HG02610 (cell line): ENCODE data around the gene FAM72C.
A peak's percentile ranks its signal among the peaks of the same experiment; 100 is the strongest.
"Not testable (repeated sequence)": the region's sequence is repeated elsewhere in the genome, so short reads cannot be mapped to it uniquely, and the experiment has no call there.

Experiments
- ATAC-seq: cut with Tn5 transposase; IDR thresholded peaks from one replicate; pipeline ENCODE4 v1.9.1; 2021; ENCODE audit warnings: mild to moderate bottlenecking, moderate library complexity; ENCODE audit not compliant: unreplicated experiment

FAM72C gene

DNA sequence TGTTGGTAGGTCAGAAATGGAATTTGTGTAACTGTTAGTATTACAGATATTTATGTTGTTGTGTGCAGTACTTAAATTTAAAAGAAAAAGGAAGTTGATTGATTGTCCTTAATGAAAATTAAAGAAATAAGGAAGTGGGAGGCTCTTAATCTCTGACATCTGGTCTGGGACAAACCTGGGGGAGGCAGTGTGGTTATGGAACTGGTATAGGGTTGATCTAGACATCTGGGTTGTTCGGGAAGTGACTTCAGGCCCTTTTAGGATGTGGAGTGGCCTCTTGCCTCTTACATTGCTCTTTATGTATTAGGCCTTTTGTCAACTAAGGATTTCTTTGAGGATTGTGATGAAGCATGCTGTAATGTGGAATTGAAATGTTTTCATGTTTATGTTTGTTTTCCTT is 16.1 kb upstream of the FAM72C start:
- ATAC-seq, result not testable (repeated sequence)

DNA sequence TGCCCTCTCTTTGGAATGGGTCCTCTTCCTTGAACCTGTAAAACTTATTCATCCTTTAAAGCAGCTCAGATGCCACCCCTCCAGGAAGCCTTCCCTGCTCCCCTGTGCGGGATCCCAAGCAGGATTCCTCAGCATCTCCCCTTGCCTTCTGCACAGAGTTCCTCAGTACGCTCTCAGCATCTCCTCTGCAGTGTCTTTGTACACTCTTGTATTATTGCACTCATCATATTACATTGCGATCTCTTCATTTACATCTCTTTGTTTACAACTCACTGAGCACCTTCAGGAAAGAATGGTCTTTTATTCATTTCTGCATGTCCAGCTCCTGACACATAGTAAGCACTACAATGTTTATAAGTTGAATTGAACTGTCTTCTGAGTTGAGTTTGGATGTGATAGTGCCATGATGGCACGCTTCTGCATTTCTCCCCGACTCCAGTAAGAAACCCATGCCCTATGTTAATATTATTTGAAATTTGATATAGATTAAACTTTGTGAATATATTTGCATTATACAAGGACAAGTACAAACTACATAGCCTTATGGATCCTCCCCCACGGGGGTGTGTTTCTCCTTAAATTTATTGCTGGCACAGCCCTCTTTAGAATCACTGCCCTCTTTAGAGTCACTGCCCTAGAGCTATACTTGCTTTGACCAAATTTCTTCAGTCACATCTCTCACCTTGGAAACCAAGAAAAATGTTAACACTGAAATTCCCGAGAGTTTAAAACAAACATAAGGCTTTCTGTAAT is 13.1 kb upstream of the FAM72C start:
- ATAC-seq, result not testable (repeated sequence)

DNA sequence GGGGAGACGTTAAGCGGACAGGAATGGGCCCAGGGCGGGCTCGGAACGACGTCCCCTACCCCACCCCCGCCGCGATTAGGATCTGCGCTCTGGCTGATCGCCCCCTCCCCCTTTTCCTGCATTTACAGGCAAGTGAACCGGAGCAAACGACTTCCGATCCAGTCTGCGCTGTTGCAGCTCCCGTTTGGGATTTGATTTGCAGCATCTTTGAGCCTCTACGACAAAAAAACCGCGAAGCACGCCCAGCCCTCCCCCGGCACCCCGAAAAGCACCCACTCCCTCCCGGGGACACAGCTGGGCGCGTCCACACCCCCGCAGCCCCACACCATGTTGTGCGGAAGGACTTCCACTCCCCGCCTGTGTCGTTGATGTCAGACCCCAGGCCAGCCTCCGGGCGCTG is 2.6 kb upstream of the FAM72C start:
- not testable (repeated sequence) for ATAC-seq

DNA sequence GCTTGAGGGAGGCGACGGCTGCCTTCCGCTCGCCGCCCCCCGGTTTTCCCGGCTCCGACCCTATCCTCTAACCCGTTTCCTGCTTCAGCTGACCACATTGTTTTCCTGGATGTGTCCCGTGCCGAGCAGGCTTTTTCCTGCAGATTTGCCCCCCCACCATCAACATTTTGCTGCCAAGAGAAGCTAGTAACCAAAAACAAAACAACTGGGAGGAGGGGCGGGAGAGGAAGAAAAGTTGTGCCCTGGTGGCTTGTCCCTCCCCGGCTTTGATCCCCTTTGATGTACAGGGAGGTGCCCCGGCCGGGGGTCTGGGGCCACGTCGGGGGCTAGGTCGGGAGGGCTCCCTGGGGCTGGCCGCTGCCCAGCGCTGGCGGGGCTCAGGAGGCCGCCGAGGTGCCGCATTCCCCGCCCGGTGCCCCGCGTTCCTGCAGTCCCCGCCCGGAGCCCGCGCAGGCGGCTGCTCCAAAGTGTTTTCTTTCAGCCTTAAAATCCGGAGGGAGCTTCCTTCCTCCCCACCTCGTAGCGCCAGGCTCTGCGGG is 2.2 kb upstream of the FAM72C start:
- not testable (repeated sequence) for ATAC-seq

DNA sequence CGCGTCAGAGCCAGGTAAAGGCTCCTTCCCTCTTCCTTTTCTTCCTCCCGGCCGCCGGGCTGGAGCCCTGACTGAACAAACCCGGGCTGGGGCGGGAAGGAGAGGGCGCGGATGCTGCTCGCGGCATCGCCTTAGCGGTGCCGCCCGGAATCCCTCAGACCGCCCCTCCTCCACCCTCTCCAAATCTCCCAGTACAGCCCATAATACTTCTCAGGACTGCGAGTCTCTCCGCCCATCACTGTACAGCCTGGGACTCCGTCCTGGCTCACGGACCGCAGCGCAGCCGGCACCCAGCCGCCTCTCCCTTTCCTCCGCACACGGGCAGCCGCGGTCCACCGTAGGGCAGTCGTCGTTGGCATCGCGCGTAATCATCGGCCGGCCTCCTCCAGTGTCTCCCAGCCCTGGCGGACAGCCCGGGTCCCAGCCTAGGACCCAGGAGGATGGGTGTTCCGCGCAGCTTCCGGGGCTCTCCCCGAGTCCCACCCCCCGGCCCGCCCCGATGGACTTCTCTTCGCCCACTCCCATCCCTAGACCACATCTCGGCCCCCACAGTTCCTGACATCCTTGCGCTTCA is 1.1 kb upstream of the FAM72C start:
- peak; percentile 0 for ATAC-seq

DNA sequence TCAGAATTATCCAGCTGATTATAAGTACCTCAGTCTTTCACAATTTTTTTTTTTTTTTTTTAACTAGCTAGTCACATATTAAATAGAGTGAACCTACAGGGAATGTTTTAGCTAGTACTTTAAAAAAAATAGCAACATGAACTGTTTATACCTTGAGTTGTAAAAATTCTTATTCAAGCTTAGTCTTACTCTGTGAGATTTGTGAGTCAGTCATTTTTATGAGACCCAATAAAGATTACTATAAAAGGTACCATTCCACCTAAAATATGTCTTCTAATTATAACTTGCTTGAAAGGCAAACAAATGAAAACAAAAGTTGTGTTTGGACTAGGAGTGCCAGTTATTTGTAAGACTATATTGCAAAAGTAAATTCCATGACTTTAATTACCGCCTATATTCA is 5.9 kb downstream of the FAM72C start:
- ATAC-seq, result not testable (repeated sequence)

DNA sequence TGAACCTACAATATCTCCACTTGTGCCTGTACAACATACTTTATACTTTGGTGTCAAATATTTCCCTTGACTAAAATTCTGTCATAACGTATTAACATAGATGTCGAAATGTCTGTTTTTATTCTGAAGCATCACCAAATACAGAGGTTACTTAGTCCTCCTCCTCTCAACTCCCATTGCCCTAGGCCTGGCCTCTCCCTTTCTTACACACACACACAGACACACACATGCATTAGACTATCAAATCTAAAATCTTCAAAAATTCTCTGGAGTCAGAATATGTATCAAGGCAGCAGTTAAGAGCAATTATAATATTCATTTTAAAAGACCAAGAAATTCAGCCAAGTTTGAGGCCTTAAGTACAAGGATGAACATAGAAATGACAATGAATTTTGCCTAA is 7.5 kb downstream of the FAM72C start:
- ATAC-seq, result not testable (repeated sequence)

DNA sequence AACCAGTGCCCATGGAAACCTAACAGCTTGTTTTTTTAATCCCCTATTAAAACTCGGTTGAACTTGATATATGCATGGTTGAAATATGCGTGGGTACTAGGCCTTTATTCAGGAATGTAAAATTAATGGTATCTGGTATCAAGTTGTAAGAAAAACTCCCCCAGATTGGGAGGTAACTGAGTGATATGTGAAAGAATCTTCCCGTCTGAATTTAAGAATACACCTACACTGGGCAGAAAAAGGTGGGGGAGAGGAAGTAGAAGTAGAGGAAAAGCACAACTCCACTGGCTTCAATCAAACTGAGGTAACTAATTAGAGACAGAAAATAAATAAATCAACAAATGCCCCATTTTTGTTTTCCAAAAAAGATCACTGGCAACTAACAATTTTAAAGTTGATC is 15.9 kb downstream of the FAM72C start:
- ATAC-seq, result not testable (repeated sequence)

DNA sequence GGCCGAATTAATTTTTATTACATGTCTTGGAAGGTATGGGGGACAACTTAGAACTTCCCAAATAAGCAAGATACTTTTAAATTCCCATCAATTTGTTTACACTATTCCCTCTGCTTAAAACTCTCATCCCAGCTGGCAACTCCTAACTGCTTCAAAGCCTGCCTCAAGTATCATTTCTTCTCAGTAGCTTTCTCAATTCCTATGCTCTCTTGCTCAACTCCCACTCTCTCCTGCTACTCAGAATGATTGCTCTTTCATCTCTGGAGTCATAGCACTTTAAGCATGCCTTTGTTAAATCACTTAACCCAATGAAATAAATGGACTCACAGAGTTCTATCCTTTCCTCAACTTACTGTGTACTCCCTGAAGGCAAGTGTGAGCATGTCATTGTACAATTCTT is 18.9 kb downstream of the FAM72C start:
- ATAC-seq, result not testable (repeated sequence)

DNA sequence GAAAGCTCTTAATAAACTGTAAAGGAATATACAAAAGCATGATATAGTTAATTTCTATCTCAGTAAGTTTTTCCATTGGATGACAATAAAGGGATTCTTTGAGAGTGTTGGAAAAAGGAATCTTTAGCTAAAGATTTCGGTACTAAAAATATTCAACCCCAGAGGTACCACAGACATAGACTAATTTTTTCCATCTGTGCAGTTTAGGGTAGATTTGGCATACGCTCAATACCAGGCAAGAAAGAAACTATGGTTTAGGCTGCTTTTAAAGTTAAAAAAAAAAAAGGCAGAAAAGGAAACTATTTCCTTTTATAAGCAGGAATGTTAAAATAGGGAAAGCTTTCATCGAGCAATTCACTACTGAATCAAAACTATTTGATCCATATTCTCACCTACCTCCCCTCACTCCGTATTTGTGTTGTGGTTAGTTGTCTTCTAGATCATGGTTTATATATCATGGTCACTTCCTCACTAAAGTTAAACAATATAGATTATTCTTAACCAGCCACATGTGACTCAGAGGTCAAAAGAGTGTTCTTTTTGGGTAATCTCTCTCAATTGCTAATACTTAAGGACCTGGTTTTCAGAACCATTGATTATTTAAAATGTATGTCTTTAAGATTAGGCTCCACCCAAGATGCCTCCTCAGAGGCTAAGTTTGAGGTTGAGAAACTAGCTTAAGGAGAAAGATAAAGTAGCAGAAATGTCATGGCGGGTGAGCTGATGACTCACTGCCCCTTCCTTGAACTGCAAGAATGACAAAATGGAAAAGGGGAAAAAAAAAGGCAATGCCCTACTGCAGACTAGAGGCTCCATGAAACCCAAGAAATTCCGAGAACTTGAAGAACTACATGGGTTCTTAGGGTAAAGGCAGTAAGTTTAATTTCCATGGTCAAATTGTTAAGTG is 20.0 kb downstream of the FAM72C start:
- not testable (repeated sequence) for ATAC-seq

DNA sequence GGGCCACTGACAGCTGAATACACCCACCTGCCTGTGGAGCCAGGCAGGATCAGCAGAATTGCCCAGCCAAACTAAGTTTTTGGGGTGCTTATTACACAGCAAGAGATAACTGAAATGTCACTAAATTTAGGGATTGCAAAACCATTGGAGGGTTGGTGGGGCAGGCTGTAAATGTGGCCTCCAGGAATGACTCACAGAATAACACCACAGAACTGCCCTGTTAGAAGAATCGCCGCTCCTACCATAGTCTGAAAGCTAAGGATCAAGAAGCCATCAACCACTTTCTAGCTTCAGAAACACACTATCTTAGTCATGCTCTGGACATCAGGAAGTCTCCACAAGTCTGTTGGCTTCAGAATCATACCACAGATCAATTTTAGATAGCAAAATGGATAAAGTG is 24.0 kb downstream of the FAM72C start:
- not testable (repeated sequence) for ATAC-seq

DNA sequence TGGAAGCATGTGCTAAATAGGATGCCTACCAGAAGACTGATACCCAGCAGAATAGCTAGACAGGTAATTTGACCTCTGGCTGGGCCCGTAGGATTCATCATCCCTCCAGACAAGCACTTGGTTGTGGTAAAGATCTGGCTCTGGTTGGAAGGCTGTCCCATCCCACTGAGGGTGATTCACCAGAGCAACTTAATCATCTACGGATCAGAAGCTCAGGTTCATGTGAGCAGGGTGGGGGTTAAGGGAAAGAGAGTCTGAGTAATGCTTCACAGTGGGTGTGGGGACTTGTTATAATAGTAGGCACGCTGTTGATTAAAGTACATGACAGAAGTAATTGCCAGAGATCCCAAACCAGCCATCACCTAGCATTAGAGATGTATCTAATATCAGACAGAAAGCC is 26.5 kb downstream of the FAM72C start:
- not testable (repeated sequence) for ATAC-seq

DNA sequence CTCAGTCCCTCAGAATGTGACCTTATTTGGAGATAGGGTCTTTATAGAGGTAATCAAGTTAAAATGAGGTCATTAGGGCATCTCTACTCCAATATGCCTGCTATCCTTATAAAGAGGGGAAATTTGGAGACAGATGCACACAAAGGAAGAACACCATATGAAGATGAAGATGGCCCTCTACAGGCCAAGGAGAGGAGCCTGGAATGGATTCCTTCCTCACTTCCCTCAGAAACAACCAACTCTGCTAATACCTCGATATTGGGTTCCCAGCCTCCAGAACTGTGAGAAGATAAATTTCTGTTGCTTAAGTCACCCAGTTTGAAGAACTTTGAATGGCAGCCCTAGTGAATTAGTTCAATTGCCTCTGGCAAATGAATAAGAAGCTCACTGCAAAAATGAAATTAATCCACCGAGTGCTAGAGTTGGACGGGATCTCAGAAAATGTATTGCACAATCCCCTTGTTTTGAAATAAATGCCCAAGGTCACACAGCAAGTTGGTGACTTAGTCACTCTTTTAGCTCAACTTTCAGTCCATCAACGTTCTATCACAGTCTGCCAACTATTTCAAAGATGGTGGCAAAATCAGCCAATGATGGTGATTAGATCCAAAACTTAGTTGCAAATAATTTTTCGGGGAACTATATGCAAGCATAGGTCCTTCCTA is 27.1 kb downstream of the FAM72C start:
- not testable (repeated sequence) for ATAC-seq

DNA sequence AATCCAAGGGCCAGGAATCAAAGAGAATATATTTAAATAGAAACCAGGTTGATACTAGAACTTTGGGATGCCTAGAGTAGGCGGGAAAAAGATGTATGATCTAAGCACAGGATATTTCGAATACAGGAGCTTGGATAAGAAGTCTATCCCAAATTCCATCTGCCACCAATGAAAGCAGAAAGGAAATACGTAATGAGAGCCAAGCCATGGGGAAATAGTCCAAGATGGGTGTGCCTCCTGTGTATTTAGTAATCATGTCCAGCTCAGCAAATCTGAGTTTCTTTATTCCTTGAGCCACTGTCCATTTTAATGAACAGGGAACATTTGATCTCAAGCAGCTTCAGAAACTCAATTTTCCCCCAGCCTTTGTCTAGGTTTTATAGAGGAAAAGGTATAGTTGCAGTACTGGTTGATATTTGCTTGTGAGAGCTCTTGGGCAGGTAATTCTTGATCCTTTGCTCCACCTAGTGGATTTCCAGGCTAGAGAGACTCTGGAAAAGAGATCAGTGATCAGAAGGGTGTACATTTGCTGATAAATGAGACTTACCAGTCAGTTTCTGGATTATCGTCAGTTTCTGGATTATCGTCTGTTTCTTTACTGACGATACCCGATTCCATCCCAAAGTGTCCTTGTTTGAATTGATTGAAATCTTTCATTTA is 28.3 kb downstream of the FAM72C start:
- ATAC-seq, result not testable (repeated sequence)

DNA sequence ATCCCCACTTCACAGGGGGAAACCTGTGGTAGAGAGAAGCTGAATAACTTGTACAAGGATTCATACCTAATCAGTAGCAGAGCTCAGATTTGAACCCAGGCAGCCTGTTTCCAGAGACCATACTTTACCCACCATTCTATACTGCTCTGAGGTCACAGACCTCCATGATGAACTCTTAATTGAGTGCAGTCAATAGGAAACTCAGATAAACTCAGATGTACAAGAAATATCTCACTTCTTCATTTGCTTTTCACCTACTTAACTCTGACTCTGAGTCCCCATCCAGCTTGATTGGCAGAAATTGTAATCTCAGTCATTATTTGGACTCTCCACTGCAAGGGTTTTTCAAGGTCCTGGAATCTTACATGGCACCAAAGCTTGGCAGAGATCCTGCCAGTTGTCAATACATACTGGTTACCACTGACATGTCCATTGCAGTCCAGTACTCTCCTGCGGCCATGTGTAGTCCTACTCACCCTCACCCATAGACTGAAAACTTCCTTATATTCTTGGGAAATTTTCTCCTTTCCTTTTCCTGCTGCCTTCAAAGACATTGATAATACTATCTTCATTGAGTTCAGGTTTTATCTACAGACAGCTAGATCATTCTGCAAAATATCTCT is 29.4 kb downstream of the FAM72C start:
- not testable (repeated sequence) for ATAC-seq

DNA sequence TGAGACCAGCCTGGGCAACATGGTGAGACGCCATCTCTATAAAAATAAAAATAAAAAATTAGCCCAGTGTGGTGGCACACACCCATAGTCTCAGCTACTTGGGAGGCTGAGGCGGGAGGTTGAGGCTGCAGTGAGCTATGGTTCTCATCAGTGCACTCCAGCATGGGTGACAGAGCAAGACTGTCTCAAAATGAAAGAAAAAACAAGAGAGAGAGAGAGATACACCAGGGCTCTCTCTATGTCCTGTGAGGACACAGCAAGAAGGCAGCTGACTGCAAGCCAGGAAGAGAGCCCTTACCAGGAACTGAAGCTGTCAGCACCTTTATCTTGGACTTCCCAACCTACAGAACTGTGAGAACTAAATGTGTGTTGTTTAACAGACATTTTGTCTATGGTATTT is 32.1 kb downstream of the FAM72C start:
- not testable (repeated sequence) for ATAC-seq

DNA sequence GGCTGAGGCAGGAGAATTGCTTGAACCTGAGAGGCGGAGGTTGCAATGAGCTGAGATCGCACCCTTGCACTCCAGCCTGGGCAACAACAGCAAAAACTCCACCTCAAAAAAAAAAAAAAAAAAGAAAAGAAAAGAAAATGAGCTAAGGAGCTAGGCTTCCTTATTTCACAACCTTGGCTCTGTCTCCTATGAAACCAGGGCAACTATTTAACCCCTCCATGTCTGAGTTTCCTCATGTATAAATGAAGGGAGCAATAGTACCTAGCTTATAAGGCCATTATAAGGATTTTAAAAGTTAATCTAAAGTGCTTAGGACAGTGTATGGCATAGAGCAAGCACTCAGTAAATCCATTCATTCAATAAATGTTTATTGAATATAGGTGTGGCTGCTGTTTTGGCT is 32.9 kb downstream of the FAM72C start:
- ATAC-seq, result not testable (repeated sequence)

DNA sequence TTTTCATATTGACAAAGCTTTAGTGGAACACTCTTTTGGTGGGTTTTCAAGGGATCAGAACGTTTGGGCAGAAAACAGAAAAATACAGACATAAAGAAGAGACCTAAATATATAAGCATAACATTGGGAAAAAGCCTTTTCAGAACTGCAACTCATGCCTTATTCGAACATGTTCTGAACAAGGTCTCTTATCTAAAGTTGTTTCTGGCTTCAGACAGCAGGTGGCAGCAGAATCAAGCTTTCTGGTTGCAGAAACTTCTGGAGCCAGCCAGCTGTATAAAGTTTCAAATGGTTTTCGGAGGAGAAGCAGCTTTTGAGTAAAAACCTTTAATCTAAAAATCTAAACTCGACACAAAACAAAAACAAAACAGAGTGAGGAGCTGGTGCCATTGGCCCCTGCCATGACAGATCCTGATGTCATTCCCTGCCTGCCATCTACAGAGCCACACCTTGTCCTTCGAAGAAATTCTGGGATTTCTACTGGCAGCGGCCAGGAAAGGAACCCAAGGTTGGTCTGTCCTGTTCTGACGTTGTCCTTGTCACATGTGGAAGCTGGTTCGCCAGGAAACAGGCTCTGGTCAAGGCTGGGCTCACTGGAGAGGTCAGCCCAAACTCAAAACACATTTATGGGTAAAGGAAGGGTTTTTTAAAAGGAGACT is 35.2 kb downstream of the FAM72C start:
- ATAC-seq, result not testable (repeated sequence)

DNA sequence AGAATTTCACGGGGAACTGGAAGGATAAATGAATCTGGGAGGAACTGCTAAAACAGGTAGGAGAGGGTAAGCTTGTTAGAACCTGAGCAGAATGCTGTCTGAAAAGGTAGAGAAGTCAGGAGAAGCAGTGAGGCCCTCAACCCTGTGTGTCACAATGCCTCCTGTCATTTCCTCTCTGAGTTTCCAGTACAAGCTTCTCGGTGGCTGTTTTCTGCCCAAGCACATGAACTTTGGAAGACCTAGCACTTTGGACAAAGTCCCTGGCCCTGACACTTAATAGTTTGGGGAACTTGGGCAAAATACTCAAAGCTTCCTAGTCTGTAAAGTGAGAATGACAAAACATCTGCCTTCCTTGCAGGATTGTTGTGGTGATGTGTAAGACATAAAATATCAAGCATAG is 52.7 kb downstream of the FAM72C start:
- ATAC-seq, result not testable (repeated sequence)
